A549 treated with GW870086 at 1 μM for 4 hours (cell line): ENCODE data around the gene IGSF21. TPM values are rescaled to one million over a fixed set of nuclear protein-coding genes. Genes with fewer than 3 reads are reported as not detected.

Experiments used
- total RNA-seq: library from RNA; stranded (reverse); fragments of 200-300 nt; extraction: Qiagen RNA extraction; gene quantifications from 5 replicates; pipeline ENCODE4 v1.2.3, GENCODE V29; 2022; ENCODE audit warnings: low read depth

The IGSF21 gene
- total RNA-seq = not detected in 5 replicates

DNA sequence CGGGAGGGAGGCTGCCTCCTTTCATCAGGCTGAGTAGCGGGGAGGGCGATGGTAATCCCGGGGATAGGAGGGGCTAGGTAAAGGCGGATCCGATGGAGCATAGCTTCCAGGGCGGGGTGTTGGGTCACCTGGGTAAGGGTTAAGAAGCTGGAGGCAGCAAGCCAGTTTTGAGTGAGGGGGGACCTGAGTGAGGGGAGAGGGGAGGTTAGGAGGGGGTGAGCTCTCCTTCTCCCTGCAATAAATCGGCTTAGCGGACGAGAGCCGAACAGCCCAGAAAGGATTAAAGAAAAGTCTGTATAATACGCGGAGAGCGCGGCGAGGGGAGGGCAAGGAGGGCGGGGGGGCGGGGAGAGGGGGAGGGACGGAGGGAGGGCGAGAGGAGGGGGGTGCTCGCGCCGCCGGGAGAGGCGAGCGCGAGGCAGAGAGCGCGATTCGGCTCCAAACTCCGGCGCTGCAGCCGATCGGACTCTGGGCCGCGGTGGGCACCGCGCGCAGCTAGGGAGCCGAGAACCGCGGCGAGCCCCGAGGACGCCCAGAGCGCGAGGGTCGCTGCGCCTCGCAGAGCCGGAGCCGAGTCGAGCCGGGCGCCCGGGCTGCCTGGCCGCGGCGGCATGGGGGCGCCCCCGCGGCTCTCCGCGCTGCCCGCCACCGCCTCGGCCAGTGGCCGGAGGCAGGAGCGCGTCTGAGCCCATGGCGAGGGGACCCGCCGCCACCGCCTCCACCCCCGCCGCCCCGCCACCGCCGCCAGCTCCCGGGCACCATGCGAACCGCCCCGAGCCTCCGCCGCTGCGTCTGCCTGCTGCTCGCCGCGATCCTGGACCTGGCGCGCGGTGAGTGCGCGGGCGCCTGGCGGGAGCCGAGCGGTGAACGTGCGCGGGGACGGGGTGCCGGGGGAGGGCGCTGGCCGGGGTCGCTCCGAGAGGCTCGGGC lies at the start of gene IGSF21:
TSS of gene IGSF21 (plus strand) at position 430 of the 930 bp plus-strand sequence. CDS start at position 761, 331 bp downstream.

